HG02571 (cell line): ENCODE results near the gene APOM.

Source experiments
- ATAC-seq: cut with Tn5 transposase; IDR thresholded peaks from one replicate; pipeline ENCODE4 v1.9.1; 2021; ENCODE audit warnings: mild to moderate bottlenecking, moderate library complexity; ENCODE audit not compliant: unreplicated experiment

Gene APOM

DNA sequence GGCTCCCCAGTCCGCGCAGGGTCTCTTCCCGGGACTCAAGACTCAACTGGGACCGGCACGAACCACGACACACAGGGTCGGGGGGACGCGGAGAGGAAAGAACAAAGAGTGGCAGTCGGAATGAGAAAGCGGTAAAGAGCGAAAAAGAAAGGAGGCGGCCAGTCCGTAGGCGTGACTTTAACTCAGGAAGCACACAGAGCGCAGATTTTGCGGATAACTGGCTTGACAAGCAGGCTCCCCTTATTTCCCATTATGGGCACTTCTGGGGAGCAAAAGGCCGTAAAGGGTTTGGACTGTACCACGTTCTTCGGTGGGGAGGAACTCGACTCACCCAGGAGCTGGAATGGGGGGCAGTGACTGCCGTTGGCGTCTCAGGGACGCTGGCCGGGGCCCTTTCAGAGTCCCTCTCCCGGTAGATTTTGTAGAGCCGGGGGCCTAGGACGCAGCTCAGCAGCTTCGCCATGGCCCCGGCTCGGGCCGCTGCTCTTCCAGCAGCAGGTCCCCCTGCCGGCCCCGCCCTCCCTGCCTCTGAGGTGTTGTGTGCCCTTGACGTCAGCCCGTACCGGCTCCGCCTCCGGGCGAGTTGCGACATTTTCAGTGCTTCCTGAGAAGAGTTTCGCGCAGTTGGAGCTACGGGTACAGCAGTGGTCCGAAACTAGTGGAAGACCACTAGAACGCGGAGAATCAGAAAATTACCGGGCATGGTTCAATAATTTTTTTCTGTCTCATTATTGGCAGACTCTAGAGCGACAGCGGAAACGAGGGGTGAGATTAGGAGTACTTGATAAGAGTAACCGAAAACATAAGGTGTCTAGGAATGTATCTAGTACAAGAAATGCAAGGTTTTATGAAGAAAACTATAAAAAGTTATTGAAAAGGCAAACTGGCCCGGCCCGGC, 47.4 kb downstream of the APOM start, which contains the start of gene ABHD16A:
Gene ABHD16A, minus strand, starts transcription at position 506 of the 898 bp plus-strand sequence. Its CDS starts 43 bp downstream, at position 463.
- ATAC-seq = peak; percentile 77

DNA sequence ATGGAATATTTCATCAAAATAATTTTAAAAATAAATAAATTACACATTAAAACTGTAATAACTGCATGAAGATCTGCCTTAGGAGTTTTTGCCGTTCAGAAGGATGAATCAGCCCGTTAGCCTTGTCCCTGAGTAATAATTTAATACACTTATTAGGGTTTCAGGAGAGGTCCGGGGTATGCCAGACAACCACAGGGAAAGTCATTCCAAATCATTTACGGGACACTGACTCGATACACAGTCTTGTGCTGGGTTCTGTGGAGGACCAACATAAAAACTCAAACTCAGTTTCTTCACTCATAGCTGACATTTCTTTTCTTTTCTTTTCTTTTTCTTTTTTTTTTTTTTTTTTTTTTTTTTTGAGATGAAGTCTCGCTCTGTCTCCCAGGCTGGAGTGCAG, 50.2 kb downstream of the APOM start:
- ATAC-seq = no peak

DNA sequence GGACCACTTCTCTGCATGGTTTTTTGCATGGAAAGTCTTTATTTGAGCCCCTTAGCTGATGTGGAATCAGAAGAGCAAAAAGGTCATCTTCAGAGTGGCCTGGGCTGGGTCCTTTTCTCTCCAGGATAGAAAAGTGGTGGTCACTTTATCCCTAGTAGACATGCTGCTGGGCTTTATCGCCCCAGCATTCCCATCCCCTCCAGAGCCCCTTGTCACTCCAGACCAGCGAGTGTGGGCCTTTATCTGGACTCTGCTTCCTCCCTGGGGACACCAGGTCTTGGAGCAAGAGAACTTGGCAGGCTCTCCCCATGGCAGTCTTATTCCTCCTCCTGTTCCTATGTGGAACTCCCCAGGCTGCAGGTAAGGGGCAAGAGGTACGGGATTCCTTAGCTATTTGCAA, 50.9 kb downstream of the APOM start, which contains the start of gene LY6G6F:
Gene LY6G6F, plus strand, starts transcription at position 268 of the 400 bp plus-strand sequence. Its CDS starts 41 bp downstream, at position 309.
- no peak for ATAC-seq

DNA sequence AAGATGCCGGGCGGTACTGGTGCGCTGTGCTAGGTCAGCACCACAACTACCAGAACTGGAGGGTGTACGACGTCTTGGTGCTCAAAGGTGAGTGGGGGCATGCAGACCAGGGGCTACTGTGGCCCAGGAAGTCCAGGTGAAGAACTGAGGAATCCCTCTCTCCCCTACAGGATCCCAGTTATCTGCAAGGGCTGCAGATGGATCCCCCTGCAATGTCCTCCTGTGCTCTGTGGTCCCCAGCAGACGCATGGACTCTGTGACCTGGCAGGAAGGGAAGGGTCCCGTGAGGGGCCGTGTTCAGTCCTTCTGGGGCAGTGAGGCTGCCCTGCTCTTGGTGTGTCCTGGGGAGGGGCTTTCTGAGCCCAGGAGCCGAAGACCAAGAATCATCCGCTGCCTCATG, 52.0 kb downstream of the APOM start:
- no peak for ATAC-seq
